GM12875 (cell line): ENCODE data around the gene HOXA6.

ENCODE experiments used
- H3K4me3 ChIP-seq: one replicate; pipeline ENCODE4 v1.5.1; 2011; ENCODE audit warnings: low read depth, low read length, control low read depth
- TF ChIP-seq, protein P1 (sequence below): IDR thresholded peaks from 2 replicates; pipeline ENCODE4 v1.5.1; 2011; ENCODE audit warnings: low read depth, mild to moderate bottlenecking, control low read depth, inconsistent platforms, low read length, moderate library complexity, borderline replicate concordance; ENCODE audit not compliant: insufficient read depth

The HOXA6 gene

DNA sequence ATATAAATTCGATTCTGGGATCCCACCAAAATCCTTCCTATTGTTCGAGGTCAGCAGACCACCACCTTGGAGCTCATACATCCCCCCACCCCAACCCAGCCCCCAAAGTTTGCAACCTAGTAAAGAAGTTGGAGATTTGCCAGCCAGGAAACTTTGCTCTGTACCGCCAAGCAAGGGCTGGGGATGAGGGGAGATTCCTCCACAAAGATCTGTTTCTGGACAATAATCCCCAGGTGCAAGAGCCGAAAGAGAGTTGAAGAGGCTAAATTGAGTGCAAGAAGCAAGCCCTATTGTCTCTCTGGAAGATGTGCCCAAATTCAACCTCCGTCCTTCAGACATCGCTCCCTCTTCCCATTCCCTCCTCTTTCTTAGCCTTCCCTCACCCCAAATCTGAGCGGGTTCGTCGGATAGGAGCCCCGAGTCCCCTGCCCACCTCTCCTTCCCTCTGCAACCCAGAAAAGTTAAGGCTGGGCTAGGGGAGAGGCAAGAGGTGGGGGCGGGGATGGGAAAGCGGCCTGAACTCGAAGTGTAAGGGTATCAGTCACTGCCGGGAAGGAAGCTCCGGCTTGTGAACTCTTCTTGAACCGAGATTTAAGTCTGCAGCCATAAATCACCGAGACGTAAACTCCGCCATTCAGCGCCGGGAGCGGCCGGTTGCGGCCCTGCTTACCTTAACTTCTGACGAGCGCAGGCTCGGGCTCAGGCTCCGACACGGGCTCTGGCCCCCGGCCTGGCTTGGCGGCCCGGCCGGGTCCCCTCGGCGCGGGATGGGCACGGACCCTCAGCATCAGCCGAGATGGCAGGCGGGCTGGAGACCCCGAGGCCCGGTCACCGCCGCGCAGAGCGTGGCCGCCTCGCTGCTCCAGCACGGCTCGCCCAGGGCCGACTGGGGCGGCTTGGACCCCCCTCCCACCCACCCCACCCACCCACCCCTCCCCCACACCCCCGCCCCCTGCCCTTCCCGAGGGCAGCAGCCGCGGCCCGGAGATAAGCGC is 34.3 kb downstream of the HOXA6 start:
- H3K4me3 ChIP-seq: no peak overlapping the region
- TF ChIP-seq, protein P1, sequence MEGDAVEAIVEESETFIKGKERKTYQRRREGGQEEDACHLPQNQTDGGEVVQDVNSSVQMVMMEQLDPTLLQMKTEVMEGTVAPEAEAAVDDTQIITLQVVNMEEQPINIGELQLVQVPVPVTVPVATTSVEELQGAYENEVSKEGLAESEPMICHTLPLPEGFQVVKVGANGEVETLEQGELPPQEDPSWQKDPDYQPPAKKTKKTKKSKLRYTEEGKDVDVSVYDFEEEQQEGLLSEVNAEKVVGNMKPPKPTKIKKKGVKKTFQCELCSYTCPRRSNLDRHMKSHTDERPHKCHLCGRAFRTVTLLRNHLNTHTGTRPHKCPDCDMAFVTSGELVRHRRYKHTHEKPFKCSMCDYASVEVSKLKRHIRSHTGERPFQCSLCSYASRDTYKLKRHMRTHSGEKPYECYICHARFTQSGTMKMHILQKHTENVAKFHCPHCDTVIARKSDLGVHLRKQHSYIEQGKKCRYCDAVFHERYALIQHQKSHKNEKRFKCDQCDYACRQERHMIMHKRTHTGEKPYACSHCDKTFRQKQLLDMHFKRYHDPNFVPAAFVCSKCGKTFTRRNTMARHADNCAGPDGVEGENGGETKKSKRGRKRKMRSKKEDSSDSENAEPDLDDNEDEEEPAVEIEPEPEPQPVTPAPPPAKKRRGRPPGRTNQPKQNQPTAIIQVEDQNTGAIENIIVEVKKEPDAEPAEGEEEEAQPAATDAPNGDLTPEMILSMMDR: no peak

DNA sequence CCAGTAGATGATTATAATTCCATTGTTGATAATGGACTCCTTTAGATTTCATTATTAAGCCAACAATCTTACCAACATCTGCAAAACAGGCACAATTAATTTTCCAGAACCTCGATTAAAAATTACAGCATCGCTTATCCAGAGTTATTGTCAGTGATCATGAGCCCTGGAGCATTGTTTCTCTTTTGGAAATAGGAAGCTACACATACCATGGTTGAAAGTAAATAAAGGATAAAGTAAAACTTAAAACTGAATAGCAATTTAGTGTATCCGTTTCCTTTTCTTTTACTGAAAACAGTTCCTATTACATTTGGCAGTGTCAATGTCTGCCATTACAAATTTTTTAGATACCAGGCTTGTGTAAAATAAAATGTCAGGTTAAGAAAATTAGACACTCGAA is 35.2 kb downstream of the HOXA6 start:
- TF ChIP-seq, protein P1: no peak
- no peak overlapping the region for H3K4me3 ChIP-seq

DNA sequence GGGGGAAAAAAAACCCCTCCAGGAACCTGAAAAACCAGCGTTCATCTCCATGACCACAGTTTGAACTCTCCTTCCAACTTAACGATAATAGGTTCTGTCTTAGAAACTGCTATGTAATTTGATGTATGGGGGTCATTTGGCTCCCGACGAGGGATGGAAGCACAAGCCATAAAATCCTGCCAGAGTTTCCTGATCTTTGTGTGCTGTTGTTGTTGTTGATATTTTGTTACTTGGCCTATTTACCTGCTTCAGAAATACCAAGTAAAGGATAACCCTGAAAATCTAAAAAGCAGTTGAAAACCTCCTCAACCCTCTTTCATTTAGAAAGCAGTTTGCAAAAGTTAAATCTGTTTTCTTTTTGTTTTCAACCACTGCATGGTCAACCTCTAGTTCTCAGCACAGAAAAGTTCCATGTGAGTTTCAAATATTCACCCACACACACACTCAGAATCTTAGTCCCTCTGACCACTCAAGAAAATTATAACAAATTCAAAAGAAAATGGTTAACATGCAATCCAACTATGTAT is 35.8 kb downstream of the HOXA6 start:
- TF ChIP-seq, protein P1: no peak
- no peak overlapping the region for H3K4me3 ChIP-seq

DNA sequence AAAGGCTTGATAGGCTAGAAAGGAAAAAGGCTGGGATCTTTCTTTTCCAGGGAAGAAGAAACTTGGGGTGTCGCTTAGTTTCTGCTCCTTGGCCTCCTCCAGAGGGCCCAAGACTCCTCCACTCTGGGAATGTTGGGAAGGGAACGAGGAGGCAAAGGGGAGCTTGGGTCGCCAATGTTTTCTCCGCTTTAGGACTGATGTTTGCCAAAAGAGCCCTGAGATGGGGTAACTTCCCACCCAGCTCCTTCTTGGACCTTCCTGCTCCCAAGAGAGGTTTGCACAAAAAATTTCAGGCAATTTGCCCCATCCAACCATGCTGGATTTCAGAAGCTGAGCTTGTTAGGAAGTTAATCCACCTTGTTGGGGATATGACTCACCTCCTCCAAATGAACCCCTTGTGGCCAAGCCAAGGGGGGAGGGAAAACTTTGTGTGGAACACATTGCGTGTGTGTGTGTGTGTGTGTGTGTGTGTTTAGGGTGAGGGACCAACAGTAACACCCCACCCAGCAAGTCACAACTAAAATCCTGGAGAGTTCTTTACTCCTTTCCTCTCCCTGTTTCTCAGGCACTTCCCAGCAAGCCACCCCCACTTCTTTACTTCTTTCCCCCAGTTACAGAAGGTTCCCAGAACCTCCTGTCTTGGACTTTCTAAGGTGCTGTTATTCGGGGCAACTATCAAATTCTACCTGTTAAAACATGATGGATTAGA is 36.4 kb downstream of the HOXA6 start:
- no peak overlapping the region for H3K4me3 ChIP-seq

DNA sequence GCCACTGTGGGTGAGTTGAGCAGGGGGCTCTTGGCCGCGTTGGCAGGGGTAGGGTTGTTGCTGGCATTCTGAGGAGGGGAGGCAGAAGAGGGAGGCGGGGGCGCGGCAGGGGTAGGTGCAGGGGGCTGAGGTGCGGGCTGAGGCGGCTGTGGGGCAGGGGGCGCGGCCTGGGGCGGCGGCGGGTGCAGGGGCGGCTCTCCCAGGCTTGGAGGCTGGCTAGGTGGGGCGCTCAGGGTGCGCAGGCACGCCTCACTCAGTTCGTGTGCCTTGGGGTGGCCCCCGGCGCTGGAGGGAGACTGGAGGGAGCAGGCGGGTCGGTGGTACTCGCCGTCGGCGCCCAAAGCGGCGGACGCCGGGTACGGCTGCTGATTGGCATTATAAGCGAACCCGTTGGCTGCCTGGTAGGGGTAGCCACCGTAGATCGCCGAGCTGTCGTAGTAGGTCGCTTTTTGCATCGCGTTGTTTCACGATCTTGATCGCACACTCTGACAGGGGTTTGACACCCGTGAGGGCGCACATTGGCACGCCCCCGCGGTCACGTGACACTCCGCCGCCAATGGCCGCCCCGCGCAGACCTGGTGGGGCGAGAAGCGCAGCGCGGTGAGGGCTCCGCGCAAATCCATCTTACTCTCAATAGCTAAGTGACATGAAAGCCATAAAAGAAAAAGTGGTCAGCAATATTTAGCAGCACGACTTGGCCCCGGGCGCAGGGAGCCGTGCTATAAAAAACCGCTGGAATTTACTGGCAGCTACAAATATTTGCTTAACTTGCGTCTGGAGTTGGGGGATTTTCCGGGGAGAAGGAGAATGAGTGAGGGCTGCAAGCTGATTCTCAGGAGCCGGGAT is 37.2 kb downstream of the HOXA6 start:
- H3K4me3 ChIP-seq: no peak overlapping the region
- TF ChIP-seq, protein P1: no peak

More for the DNA sequence above, 36.4 kb downstream of the HOXA6 start:
- TF ChIP-seq, protein P1: no peak

DNA sequence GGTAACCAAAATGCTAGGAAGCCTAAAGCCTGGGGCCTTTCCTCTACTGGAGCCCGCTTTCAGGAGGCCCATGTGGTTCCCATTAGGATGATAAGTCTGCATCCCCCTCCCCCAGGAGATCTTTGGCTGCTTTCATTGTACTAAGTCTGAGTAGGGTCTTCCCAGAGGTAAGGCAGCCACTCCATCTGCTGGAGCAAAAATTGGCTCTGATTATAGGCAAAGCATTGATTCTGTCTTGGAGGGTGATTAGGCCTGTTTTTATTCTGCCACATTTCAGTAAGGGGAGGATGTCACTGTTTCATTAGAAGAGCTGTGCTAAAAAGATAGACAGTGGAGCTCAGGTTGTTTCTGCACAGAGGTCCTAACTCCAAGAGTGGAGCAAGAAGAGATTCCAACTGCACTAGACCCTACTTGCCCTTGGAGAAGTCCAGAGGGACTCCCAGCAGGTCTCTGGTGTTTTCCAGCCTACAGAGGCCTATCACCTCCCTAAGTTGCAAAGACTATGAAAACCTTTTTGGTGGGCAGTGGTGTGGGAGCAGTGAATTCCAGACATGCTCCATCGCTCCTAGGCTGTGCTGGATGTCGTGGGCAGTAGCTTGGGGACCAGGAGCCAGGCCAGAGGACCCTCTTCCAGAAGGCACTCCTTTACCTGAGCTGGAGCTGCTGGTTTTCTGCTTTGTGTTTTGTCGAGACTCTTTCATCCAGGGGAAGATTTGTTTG is 37.9 kb downstream of the HOXA6 start:
- TF ChIP-seq, protein P1: no peak

More for the DNA sequence above, 37.9 kb downstream of the HOXA6 start:
- H3K4me3 ChIP-seq: no peak overlapping the region
